Measurements from ENCODE around the gene PRKN. TPM values are rescaled to one million over a fixed set of nuclear protein-coding genes. Genes with fewer than 3 reads are reported as not detected.
"Not testable (repeated sequence)": the region's sequence is repeated elsewhere in the genome, so short reads cannot be mapped to it uniquely, and the experiment has no call there.

PRKN gene
- total RNA-seq, 2 donors from 2014 or later: 8.3 to 8.4 TPM

DNA sequence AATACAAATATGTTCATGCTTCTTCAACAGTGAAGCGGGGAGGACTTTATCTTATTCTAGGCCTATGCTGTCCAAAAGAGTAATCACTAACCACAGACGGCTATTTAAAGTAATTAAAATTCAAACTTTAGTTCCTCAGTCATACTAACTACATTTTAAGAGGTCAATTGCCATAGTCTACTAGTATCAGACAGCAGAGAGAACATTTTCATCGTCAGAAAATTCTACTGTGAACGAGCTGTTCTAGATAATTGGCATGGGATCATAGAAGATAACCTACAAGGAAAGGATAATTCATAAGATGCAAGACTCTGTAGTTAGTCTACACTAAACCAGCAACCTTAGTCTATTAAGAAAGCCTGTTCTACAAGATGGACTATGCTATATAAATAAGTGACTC is 44.4 kb downstream of the PRKN start:
- Mint-ChIP-seq H3K27ac (no peak overlapping the region), H3K4me1 (no peaks in the 10 kb centered on the region), H3K27me3 (no peaks in the 10 kb centered on the region), H3K4me3 (no peak overlapping the region), H3K36me3 (ENCODE audit: low read depth) (no peaks in the 10 kb centered on the region)
- DNase-seq: no peak
- ATAC-seq: no peak
- H3K9me3 ChIP-seq (ENCODE audit: control insufficient read depth, low read length, poor library complexity, severe bottlenecking): no peaks in the 10 kb centered on the region

GRCh38 chr6:162681447-162681846 is 46.1 kb downstream of the PRKN start:
- Mint-ChIP-seq H3K36me3 (ENCODE audit: low read depth) (no peaks in the 10 kb centered on the region), H3K4me1 (no peaks in the 10 kb centered on the region), H3K27me3 (no peaks in the 10 kb centered on the region), H3K4me3 (no peak overlapping the region), H3K27ac (no peak overlapping the region)
- DNase-seq (no peak), ATAC-seq (no peak)
- H3K9me3 ChIP-seq (ENCODE audit: control insufficient read depth, low read length, poor library complexity, severe bottlenecking): no peaks in the 10 kb centered on the region

DNA sequence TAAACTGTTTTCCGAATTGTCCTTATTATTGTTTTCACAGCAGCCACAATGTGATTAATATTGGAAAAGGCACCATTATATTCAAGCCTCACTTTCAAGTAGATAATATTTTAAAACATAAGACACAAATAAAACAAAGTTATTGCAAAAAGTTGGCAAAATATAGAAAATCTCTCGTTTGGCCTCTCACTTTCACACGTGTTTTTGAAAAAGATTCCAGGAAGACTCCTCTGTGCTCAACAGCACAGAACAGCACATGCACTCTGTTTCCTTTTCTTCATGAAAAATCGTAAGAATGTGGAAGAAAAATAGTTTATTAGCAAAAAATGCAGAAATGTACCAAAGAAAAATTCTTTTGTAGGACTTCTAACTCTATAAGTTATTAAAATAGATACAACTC is 46.7 kb downstream of the PRKN start:
- no peak overlapping the region for H3K27ac Mint-ChIP-seq
- ATAC-seq: no peak
- H3K27me3 Mint-ChIP-seq: no peaks in the 10 kb centered on the region

GRCh38 chr6:162680367-162680766 is 47.2 kb downstream of the PRKN start:
- ATAC-seq (no peak), DNase-seq (no peak)
- H3K4me3 Mint-ChIP-seq: no peak overlapping the region
- no peaks in the 10 kb centered on the region for H3K27me3 Mint-ChIP-seq
- H3K9me3 ChIP-seq (ENCODE audit: control insufficient read depth, low read length, poor library complexity, severe bottlenecking): no peaks in the 10 kb centered on the region
- no peak overlapping the region for H3K27ac Mint-ChIP-seq
- H3K4me1 Mint-ChIP-seq: peaks cover 2% of the 10 kb centered on the region
- H3K36me3 Mint-ChIP-seq (ENCODE audit: low read depth): no peaks in the 10 kb centered on the region

More for the DNA sequence above, 46.7 kb downstream of the PRKN start:
- no peak overlapping the region for H3K4me3 Mint-ChIP-seq
- no peaks in the 10 kb centered on the region for H3K36me3 Mint-ChIP-seq (ENCODE audit: low read depth)
- H3K4me1 Mint-ChIP-seq: peaks cover 2% of the 10 kb centered on the region
- DNase-seq: no peak
- no peaks in the 10 kb centered on the region for H3K9me3 ChIP-seq (ENCODE audit: control insufficient read depth, low read length, poor library complexity, severe bottlenecking)

DNA sequence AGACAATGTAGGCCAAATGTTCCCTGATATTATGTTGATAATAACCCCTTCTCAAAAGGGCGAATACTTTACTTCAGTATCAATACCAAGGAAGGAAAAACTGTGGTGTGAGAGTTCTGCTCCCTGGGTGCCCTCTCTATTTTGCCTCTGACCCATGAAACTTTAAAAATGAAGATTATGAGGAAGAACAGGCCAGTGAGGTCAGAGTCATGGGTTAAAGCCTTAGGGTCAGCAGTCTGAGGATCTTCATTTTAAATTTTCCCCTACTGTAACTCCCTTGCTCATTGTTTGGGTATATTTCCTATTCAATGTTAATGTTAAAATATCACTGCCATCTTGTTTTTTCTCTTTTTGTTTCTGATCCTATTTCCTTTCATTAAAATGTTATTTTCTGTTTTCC is 47.9 kb downstream of the PRKN start:
- ATAC-seq: no peak
- Mint-ChIP-seq H3K4me1 (peaks cover 2% of the 10 kb centered on the region), H3K36me3 (ENCODE audit: low read depth) (no peaks in the 10 kb centered on the region), H3K27ac (no peak overlapping the region), H3K27me3 (no peaks in the 10 kb centered on the region), H3K4me3 (no peak overlapping the region)
- H3K9me3 ChIP-seq (ENCODE audit: control insufficient read depth, low read length, poor library complexity, severe bottlenecking): no peaks in the 10 kb centered on the region
- no peak for DNase-seq

DNA sequence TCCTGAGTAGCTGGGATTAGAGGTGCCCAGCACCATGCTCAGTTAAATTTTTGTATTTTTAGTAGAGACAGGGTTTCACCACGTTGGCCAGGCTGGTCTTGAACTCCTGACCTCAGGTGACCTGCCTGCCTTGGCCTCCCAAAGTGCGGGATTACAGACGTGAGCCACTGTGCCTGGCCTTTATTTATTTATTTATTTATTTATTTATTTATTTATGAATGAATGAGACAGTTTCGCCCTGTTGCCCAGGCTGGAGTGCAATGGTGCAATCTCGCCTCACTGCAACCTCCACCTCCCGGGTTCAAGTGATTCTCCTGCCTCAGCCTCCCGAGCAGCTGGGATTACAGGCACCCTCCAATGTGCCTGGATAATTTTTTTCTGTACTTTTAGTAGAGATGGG is 48.7 kb downstream of the PRKN start:
- H3K36me3 Mint-ChIP-seq (ENCODE audit: low read depth); H3K27me3 Mint-ChIP-seq; H3K4me3 Mint-ChIP-seq; ATAC-seq; H3K9me3 ChIP-seq (ENCODE audit: control insufficient read depth, low read length, poor library complexity, severe bottlenecking); DNase-seq; H3K27ac Mint-ChIP-seq; H3K4me1 Mint-ChIP-seq: not testable (repeated sequence)

DNA sequence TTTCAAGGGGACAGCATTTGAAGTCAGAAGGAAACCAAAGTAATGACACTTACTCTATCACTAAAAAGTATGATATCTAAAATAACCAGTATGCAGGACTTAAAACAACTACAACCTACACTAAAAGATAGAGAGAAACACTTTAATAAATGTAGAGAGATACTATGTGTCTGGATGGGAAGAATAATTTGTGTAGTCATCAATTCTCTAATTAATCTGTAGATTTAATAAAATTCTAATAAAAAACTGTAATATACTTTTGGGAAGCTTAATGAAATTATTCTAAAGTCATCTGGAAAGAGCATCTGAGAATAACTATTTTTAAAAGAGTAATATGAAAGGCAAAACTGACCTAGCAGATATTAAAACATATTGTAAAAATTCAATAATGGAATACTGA is 52.1 kb downstream of the PRKN start:
- no peak overlapping the region for H3K4me3 Mint-ChIP-seq
- no peak for ATAC-seq
- DNase-seq: no peak

GRCh38 chr6:162674452-162674851 is 53.1 kb downstream of the PRKN start:
- DNase-seq (no peak), ATAC-seq (no peak)
- H3K4me1 Mint-ChIP-seq: peaks cover 2% of the 10 kb centered on the region
- no peak overlapping the region for H3K27ac Mint-ChIP-seq
- H3K9me3 ChIP-seq (ENCODE audit: control insufficient read depth, low read length, poor library complexity, severe bottlenecking): no peaks in the 10 kb centered on the region
- H3K36me3 Mint-ChIP-seq (ENCODE audit: low read depth): no peaks in the 10 kb centered on the region
- no peak overlapping the region for H3K4me3 Mint-ChIP-seq
- H3K27me3 Mint-ChIP-seq: no peaks in the 10 kb centered on the region

More for the DNA sequence above, 52.1 kb downstream of the PRKN start:
- H3K9me3 ChIP-seq (ENCODE audit: control insufficient read depth, low read length, poor library complexity, severe bottlenecking): no peaks in the 10 kb centered on the region
- Mint-ChIP-seq H3K4me1 (peaks cover 2% of the 10 kb centered on the region), H3K27ac (no peak overlapping the region), H3K36me3 (ENCODE audit: low read depth) (no peaks in the 10 kb centered on the region), H3K27me3 (no peaks in the 10 kb centered on the region)

- DNase-seq: no peak
- Mint-ChIP-seq H3K27ac (no peak overlapping the region), H3K36me3 (ENCODE audit: low read depth) (no peaks in the 10 kb centered on the region), H3K4me3 (no peak overlapping the region), H3K27me3 (no peaks in the 10 kb centered on the region), H3K4me1 (peaks cover 2% of the 10 kb centered on the region)
- H3K9me3 ChIP-seq (ENCODE audit: control insufficient read depth, low read length, poor library complexity, severe bottlenecking): no peaks in the 10 kb centered on the region
- no peak for ATAC-seq
These were observed 55.9 kb downstream of the PRKN start for GRCh38 chr6:162671580-162672165.

GRCh38 chr6:162670345-162670744 is 57.2 kb downstream of the PRKN start:
- H3K9me3 ChIP-seq (ENCODE audit: control insufficient read depth, low read length, poor library complexity, severe bottlenecking): no peaks in the 10 kb centered on the region
- ATAC-seq (no peak), DNase-seq (no peak)
- no peak overlapping the region for H3K27ac Mint-ChIP-seq
- no peaks in the 10 kb centered on the region for H3K36me3 Mint-ChIP-seq (ENCODE audit: low read depth)
- no peaks in the 10 kb centered on the region for H3K27me3 Mint-ChIP-seq
- H3K4me1 Mint-ChIP-seq: no peaks in the 10 kb centered on the region
- H3K4me3 Mint-ChIP-seq: no peak overlapping the region

DNA sequence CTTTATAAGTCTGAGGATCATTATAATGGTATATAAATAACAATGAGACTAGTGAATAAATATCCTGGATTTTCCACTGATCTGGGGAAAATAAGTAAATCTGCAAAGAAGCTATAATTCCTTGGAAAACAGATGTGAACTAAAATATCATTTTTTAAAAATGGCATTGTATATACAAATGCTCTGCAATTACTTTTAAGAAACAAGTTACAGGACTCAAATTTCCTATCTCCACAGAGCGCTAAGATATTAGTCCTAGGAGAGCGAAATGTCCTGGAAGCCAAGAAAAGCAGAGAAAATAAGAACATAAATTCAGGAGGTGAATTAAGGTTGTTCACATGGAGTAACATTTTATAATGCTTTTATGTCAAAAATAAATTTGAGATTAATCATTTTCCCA is 61.3 kb downstream of the PRKN start:
- DNase-seq: no peak
- ATAC-seq: no peak

DNA sequence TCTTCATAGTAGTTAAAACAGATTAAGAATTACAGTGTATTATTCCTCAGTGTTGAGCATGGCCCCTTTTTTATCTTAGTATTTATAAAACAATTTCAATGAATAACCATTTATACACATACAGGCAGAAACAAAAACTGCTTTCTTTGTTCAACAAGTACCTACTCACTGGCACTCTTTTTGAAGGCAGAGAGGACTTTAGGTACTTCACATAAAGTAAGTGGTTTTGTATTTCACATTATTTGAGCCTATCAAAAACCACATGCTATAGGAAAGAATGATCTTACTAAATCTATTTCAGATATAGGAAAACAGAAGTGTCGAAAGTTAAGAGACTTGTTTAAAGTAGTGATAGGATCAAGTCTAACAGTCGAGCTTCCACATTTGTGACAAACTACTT is 73.8 kb downstream of the PRKN start:
- Mint-ChIP-seq H3K27me3 (no peaks in the 10 kb centered on the region), H3K27ac (no peak overlapping the region), H3K4me1 (peaks cover 3% of the 10 kb centered on the region), H3K36me3 (ENCODE audit: low read depth) (no peaks in the 10 kb centered on the region), H3K4me3 (no peak overlapping the region)
- ATAC-seq (no peak), DNase-seq (no peak)
- no peaks in the 10 kb centered on the region for H3K9me3 ChIP-seq (ENCODE audit: control insufficient read depth, low read length, poor library complexity, severe bottlenecking)

More for the DNA sequence above, 61.3 kb downstream of the PRKN start:
- H3K27me3 Mint-ChIP-seq: no peaks in the 10 kb centered on the region
- no peak overlapping the region for H3K4me3 Mint-ChIP-seq
- H3K36me3 Mint-ChIP-seq (ENCODE audit: low read depth): no peaks in the 10 kb centered on the region
- H3K9me3 ChIP-seq (ENCODE audit: control insufficient read depth, low read length, poor library complexity, severe bottlenecking): no peaks in the 10 kb centered on the region
- H3K4me1 Mint-ChIP-seq: no peaks in the 10 kb centered on the region
- no peak overlapping the region for H3K27ac Mint-ChIP-seq

DNA sequence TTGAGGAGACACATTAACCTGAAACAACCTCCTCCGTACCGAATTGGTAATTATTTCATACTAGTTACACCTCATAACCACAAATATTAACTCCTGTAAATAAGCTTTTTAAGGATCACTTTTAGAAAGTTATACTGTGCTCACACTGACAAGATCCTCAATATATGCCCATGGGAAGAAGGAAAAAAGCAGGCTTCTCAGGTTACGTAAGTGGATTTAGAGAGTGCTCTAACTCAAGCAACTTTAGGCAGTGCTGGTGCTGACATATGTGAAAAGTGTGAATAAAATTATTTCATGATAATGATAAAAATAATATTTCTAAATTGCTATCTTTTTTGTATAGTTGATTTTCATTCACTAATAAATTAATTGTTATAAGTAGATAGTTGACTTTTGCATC is 76.1 kb downstream of the PRKN start:
- ATAC-seq (no peak), DNase-seq (no peak)
- peaks cover 5% of the 10 kb centered on the region for H3K4me1 Mint-ChIP-seq
- no peak overlapping the region for H3K4me3 Mint-ChIP-seq
- H3K9me3 ChIP-seq (ENCODE audit: control insufficient read depth, low read length, poor library complexity, severe bottlenecking): no peaks in the 10 kb centered on the region
- no peaks in the 10 kb centered on the region for H3K27me3 Mint-ChIP-seq
- H3K27ac Mint-ChIP-seq: no peak overlapping the region
- H3K36me3 Mint-ChIP-seq (ENCODE audit: low read depth): no peaks in the 10 kb centered on the region

DNA sequence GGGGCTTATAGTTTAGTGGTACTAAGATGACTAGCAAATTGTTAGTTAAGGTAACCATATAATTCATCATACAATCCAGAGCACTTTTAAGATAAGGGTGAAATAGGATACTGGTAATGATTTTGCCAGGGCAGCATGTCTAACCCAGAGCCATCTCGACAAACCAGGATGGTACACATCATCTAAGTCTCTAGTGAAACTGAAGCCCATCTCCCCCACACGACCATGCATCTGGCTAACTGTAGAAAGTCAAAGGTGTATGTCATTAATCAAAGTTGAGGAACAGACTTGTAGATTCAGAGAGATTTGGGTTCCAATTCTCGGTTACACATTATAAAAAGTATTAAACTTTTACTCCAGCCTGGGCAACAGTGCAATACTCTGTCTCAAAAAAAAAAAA is 78.3 kb downstream of the PRKN start:
- no peak for DNase-seq
- Mint-ChIP-seq H3K27ac (no peak overlapping the region), H3K27me3 (no peaks in the 10 kb centered on the region), H3K36me3 (ENCODE audit: low read depth) (no peaks in the 10 kb centered on the region), H3K4me3 (no peak overlapping the region), H3K4me1 (peaks cover 5% of the 10 kb centered on the region)
- ATAC-seq: no peak
- no peaks in the 10 kb centered on the region for H3K9me3 ChIP-seq (ENCODE audit: control insufficient read depth, low read length, poor library complexity, severe bottlenecking)

All from T-helper 17 cell (primary cell).